ENCODE data around the gene SUSD5.

SUSD5 gene

GRCh38 chr3:33152363-33153360 is 65.9 kb downstream of the SUSD5 start:
- Histone ChIP-seq H2AFZ (no peak overlapping the region), H3K4me2 (ENCODE audit: low read length) (no peak overlapping the region), H3K9me3 (ENCODE audit: control insufficient read depth, low read length) (no peaks in the 10 kb centered on the region), H3K36me3 (ENCODE audit: control insufficient read depth, insufficient read depth, low read length) (no peaks in the 10 kb centered on the region), H3K4me1 (no peaks in the 10 kb centered on the region), H3K9ac (no peak overlapping the region), H3K4me3 (ENCODE audit: low read depth, low read length) (no peak overlapping the region), H3K27ac (no peak overlapping the region), H3K27me3 (ENCODE audit: control insufficient read depth, insufficient read depth, low read length) (no peaks in the 10 kb centered on the region), H3K79me2 (no peaks in the 10 kb centered on the region)
- no peak for TF ChIP-seq CTCF (IDR thresholded peaks at IDR 0.05)

- Histone ChIP-seq H3K4me1 (no peaks in the 10 kb centered on the region), H3K4me3 (ENCODE audit: low read depth, low read length) (no peak overlapping the region), H3K4me2 (ENCODE audit: low read length) (no peak overlapping the region), H3K79me2 (no peaks in the 10 kb centered on the region), H3K27me3 (ENCODE audit: control insufficient read depth, insufficient read depth, low read length) (no peaks in the 10 kb centered on the region), H3K9me3 (ENCODE audit: control insufficient read depth, low read length) (no peaks in the 10 kb centered on the region), H2AFZ (no peak overlapping the region), H3K9ac (no peak overlapping the region), H3K27ac (no peak overlapping the region), H3K36me3 (ENCODE audit: control insufficient read depth, insufficient read depth, low read length) (no peaks in the 10 kb centered on the region)
- TF ChIP-seq CTCF (IDR thresholded peaks at IDR 0.05), result no peak
Observed at GRCh38 chr3:33149342-33149741, 69.3 kb downstream of the SUSD5 start.

- no peaks in the 10 kb centered on the region for H3K4me1 ChIP-seq
- H3K27me3 ChIP-seq (ENCODE audit: control insufficient read depth, insufficient read depth, low read length), result no peaks in the 10 kb centered on the region
- no peak for TF ChIP-seq CTCF (IDR thresholded peaks at IDR 0.05)
- H3K9ac ChIP-seq, result no peak overlapping the region
- H3K79me2 ChIP-seq, result no peaks in the 10 kb centered on the region
- H3K9me3 ChIP-seq (ENCODE audit: control insufficient read depth, low read length), result no peaks in the 10 kb centered on the region
- H3K4me3 ChIP-seq (ENCODE audit: low read depth, low read length), result no peak overlapping the region
- no peak overlapping the region for H3K4me2 ChIP-seq (ENCODE audit: low read length)
- H2AFZ ChIP-seq, result no peak overlapping the region
- H3K27ac ChIP-seq, result no peak overlapping the region
- H3K36me3 ChIP-seq (ENCODE audit: control insufficient read depth, insufficient read depth, low read length), result no peaks in the 10 kb centered on the region
Observed at GRCh38 chr3:33146791-33147445, 71.7 kb downstream of the SUSD5 start.

GRCh38 chr3:33145901-33146580 is 72.6 kb downstream of the SUSD5 start:
- H3K27me3 ChIP-seq (ENCODE audit: control insufficient read depth, insufficient read depth, low read length), result no peaks in the 10 kb centered on the region
- no peaks in the 10 kb centered on the region for H3K36me3 ChIP-seq (ENCODE audit: control insufficient read depth, insufficient read depth, low read length)
- H3K4me3 ChIP-seq (ENCODE audit: low read depth, low read length), result no peak overlapping the region
- no peaks in the 10 kb centered on the region for H3K79me2 ChIP-seq
- no peaks in the 10 kb centered on the region for H3K9me3 ChIP-seq (ENCODE audit: control insufficient read depth, low read length)
- TF ChIP-seq CTCF (IDR thresholded peaks at IDR 0.05), result no peak
- H3K4me2 ChIP-seq (ENCODE audit: low read length), result no peak overlapping the region
- no peak overlapping the region for H3K27ac ChIP-seq
- no peak overlapping the region for H2AFZ ChIP-seq
- H3K4me1 ChIP-seq, result no peaks in the 10 kb centered on the region
- H3K9ac ChIP-seq, result no peak overlapping the region
